Endometrial microvascular endothelial cells (primary cell): ENCODE data around the gene NADSYN1. TPM values are rescaled to one million over a fixed set of nuclear protein-coding genes. Genes with fewer than 3 reads are reported as not detected.
"Not testable (repeated sequence)": the region's sequence is repeated elsewhere in the genome, so short reads cannot be mapped to it uniquely, and the experiment has no call there.

Source experiments
- in situ Hi-C: cut with HindIII; loops from 2 replicates; pipeline ENCODE4 v1.10.0; 2017; ENCODE audit warnings: low sequenced_read_pairs, low pct_unique_long_range_greater_than_20kb; ENCODE audit errors: inconsistent ontology term
- total RNA-seq: library from RNA; depleted of rRNA; stranded (reverse); fragments of >200 nt; gene quantifications from one replicate; pipeline ENCODE4 v1.2.3, GENCODE V29; 2015; ENCODE audit errors: inconsistent ontology term

Gene NADSYN1
- total RNA-seq, 1 donor from 2014 or later = 81.0 TPM

GRCh38 chr11:71502026-71502425, 49.0 kb downstream of the NADSYN1 start:
- in situ Hi-C loops = no loop called here

GRCh38 chr11:71502871-71503435, 50.0 kb downstream of the NADSYN1 start:
- in situ Hi-C loops = no loop called here

GRCh38 chr11:71504531-71504930, 51.5 kb downstream of the NADSYN1 start:
- in situ Hi-C loops = no loop called here

- in situ Hi-C loops = no loop called here
Observed at GRCh38 chr11:71505001-71505400, 52.0 kb downstream of the NADSYN1 start.

- in situ Hi-C loops = no loop called here
Observed at GRCh38 chr11:71505781-71506180, 52.8 kb downstream of the NADSYN1 start.

- in situ Hi-C loops = no loop called here
Observed at GRCh38 chr11:71507102-71507501, 54.1 kb downstream of the NADSYN1 start.

GRCh38 chr11:71518506-71519471, 65.8 kb downstream of the NADSYN1 start:
- in situ Hi-C loops = no loop called here

- in situ Hi-C loops = no loop called here
Observed at GRCh38 chr11:71519546-71519945, 66.5 kb downstream of the NADSYN1 start.

GRCh38 chr11:71525188-71525937, 72.4 kb downstream of the NADSYN1 start:
- in situ Hi-C loops = no loop called here

- in situ Hi-C loops = no loop called here
Observed at GRCh38 chr11:71525938-71526495, 73.0 kb downstream of the NADSYN1 start.

- in situ Hi-C loops = not testable (repeated sequence)
Observed at GRCh38 chr11:71526796-71527575, 74.0 kb downstream of the NADSYN1 start, which contains the start of gene KRTAP5-7. TSS of gene KRTAP5-7 (plus strand) at chr11:71527267. CDS start at chr11:71527301, 34 bp downstream.

- in situ Hi-C loops = no loop called here
Observed at GRCh38 chr11:71527576-71528210, 74.7 kb downstream of the NADSYN1 start.

GRCh38 chr11:71530602-71531001, 77.6 kb downstream of the NADSYN1 start:
- in situ Hi-C loops = no loop called here

GRCh38 chr11:71532036-71532610, 79.1 kb downstream of the NADSYN1 start:
- in situ Hi-C loops = no loop called here

- in situ Hi-C loops = not testable (repeated sequence)
Observed at GRCh38 chr11:71534711-71535608, 82.0 kb downstream of the NADSYN1 start.

- in situ Hi-C loops = no loop called here
Observed at GRCh38 chr11:71535825-71536224, 82.8 kb downstream of the NADSYN1 start.

- in situ Hi-C loops = no loop called here
Observed at GRCh38 chr11:71537537-71537936, 84.5 kb downstream of the NADSYN1 start.
